NCI-H146 treated with DMSO at 0.1 percent for 48 hours (cell line): ENCODE results near the gene PCBP4.

Experiments used
- DNase-seq: peaks from one replicate; lab custom pipeline; 2025; ENCODE audit not compliant: unreplicated experiment; lab: John Stamatoyannopoulos, UW

PCBP4 gene

DNA sequence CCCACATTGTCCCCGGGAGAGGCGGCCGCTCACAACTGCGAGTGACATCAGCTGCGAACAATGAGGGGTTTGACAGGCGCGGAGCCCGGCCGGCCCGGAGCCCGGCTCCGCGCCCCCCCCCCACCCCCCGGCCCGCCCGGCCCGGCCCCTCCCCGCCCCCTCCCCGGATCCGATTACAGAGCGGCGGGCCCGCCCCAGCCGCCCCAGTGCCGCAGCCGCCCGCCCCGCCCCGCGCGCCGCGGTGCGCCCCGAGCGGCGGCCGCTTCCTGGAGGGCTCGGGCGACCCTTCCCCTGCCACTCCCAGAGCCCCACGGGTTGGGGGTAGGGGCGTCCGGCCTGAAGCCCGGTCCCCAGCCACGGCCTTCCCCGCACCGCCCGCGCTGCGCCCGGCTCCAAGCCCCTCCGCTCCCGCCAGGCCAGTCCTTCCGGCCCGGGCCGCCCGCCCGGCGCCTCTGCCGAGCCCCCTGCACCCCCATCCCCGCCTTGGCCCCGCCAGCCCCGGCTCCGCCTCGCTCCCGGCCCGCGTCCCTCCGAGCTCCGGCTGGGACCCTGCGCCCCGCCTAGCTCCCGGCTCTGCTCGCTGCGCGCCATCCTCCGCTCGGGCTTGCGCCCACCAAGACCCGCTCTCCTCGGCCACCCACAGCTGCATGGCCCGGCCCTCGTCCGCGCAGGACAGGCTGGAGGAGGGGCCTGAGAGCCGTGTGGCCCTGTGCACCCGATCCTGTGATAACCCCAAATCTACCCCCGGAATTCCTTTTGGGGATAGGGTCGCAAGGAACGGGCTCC, at the start of gene PCBP4:
Gene PCBP4, minus strand, starts transcription at position 71 of the 786 bp plus-strand sequence. CDS start 6,214 bp downstream, outside the sequence.
- no peak for DNase-seq

DNA sequence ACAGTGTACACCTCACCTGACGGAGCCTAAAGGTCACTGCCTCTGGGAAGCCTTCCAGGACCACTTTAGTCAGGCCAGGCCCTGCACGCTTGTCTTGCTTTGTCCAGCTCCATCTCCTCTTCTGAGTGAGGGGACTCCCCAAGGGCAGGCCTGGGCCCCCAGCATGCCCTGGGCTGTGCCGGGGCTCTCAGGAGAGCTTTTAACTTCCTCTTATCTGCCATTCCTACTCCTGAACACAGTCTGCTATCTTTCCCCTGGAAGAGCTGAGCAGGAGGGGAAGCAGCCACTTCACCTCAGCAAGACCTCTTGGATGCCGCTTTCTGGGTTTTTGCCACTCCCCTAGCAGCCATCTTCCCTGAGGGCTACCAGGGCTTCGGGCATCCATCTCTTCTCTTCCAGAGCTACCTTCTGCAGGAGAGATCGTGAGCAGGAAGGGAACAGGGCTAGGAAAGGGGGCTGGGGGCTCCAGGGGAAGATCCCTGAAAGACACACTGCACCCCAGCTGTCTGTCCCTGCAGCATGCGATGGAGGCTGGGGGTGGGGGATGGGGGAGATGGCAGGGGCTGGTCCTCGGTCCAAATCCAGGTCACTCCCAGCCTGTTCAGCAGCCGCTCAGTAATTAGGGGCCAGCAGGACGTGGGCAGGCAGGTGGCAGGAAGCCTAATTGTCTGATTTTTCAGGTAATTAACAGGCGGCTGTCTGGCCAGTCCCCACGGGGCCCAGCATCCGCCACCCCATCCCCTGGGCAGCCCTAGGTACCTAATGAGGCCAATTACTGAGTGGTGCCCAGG, 48.4 kb upstream of the PCBP4 start:
- DNase-seq: peak; percentile 66

DNA sequence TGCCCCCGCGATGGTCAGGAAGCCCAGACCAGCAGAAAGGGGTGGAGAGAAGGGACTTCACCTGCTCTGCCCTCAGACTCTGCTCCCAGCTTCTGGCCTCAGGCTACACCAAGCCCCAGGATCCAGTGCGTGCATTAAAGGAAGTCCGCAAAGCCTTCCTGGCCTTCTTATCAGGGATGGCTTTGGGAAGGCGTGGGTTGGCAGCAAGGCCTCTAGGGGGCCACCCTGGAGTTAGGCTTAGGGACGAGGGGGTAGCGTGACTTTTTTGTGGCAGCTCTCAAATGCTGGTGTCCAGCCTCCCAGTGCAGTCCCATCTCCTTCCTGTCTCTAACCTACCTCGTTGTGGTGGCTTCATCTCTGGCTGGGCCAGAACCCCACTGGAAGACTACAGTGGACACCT, 47.4 kb upstream of the PCBP4 start:
- DNase-seq: peak; percentile 6

DNA sequence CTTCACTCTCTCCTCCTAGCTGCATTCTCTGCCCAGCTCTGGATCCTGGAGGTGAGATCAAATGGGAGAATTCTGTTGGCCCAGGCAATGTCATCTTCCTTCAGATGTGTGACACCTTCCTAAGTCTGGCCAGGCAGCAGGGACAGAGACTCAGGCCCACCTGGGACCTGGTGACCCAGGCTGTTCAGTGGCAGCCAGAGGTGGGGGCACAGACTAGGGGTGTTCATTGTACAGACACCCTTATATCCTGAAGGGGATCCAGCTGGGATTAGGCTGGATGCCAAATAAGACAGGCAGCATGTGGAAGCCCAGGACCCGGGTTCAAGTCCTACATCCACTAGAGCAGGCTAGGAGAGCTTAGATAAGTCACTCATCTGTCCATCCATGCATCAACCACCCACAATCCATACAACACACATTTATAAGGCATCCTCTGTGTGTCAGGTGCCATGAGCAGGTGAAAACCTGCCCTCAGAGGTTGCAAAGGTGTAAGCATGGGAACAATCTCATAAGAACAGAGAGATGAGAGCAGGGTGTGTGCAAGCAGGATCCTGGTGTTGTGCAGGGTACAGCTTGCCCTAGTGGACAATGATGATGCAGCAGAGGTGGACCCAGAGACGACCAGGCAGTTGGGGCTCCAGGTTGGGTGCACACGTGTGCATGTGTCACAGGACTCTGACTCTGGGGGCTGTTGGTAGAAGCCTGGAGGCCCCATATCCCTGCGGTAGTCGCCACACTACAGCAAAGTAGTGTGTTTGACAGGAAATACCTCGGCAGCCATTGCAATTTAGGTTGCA, 46.7 kb upstream of the PCBP4 start:
- DNase-seq: no peak

DNA sequence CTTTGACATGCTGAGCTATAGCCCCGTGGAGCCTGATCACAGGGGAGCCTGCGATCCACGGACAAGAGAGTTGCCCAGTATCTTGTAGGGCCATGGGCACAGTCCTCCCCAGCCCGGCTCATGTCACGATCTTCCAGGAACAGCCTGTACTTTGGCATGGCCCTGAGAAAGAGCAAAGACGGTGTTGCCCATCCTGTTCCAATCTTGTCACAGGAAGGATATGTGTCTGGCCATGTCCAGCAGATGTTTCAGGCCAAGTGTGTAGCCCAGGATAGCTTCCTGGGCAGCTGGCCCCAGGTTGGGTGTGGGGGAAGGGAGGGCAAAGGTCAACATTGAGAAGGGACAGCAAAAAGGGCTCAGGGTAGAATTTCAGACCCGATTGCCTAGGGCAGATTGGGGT, 45.4 kb upstream of the PCBP4 start:
- no peak for DNase-seq

DNA sequence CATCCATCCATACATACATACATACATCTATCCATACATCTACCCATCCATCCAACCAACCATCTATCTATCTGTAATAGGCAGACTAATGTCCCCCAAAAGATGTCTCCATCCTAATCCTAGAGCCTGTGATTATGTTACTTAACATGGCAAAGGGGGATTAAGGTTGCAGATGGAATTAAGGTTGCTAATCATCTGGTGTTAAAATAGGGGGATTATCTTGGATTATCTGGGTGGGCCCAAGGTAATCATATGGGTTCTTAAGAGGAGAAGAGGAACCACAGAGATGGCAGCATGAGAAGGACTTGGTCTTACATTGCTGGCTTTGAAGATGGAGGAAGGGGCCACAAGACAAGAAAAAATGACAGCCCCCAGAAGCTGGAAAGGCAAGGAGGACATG, 43.2 kb upstream of the PCBP4 start:
- DNase-seq: no peak

DNA sequence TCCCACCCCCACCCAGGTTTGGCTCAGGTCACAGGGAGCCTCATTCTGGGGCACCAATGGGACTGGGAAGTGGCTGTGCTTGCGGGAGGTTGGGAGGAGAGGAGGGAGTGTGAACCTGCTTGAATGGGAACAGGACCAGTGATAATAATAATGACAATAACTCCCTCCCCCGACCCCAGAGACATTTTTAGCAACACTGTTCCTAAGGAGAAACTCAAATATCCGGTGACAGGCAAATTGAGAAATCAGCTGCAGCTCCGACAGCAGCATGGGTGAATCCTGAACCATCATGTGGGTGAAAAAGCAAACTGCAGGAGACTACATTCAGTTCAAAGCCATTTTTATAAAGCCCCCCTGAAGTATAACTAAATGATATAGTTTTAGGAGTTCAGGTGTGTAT, 40.0 kb upstream of the PCBP4 start:
- DNase-seq: no peak

DNA sequence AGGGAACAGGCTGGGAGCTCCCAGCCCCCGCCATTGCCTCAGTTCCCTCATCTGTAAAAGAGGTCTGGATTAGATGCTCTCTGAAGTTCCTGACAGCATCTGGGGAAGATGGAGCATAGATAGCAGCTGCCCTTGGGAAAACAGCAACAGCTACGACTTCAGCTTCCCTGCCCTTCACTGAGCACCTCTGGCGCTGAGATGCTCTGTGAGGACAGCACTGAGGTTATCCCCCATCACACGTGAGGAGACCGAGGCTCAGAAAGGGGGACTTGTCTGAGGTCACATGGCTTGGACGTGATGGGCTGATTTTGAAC, 39.5 kb upstream of the PCBP4 start:
- no peak for DNase-seq

DNA sequence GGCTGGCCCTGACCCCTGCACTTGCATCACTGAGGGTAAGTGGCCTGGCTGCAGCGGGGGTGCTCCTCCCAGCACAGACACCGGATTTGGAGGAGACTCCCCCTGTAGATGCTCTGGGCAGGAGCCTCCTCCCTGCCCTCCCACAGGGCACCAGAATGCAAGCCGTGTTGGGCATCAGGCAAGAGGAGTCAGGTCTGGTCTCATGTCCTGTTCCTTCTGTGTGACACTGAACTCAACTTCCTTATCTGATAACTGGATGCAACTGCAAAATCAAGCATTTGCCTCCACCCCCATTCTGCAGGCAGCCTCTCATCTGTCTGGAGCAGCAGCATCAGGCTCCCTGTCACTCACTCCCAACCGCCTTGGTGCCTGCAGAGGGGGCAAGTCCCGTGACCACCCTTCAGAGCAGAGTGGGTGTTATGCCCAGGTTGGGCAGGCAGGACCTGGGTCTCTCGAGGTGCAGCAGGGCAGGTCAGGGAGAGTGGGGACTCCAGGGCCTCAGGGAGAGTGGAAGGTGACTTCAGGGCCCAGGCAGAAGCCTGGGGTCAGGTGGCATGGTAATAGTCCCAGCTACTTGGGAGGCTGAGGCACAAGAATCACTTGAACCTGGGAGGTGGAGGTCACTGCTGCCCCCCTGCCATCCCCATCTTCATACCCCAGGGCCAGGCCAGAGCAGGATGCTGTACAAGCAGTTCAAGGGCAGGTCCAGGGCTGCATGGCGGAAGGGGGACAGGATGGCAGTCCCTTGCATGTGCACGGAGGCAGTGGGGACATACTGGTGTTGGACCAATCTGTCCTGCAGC, 39.0 kb upstream of the PCBP4 start:
- no peak for DNase-seq

DNA sequence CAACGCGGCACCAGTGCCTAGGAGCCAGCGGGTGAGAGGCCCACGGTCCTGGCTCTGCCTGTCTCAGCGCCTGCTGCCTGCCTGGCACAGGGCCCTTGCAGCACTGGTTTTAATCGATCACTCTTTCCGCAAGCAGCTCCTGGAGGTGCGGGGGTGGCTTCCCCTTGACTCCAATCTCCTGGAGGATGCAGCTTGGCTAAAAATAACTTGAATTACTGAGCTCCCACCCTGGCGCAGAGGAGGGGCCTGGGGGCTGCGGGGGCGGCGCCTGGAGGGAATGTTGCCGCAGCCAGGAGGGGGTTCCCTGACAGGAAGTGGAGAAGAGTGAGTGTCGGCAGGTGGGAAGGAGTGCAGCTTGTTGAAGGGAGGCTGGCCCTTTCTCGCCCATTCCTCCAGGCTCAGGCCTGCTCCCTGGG, 38.3 kb upstream of the PCBP4 start:
- DNase-seq: peak; percentile 41

DNA sequence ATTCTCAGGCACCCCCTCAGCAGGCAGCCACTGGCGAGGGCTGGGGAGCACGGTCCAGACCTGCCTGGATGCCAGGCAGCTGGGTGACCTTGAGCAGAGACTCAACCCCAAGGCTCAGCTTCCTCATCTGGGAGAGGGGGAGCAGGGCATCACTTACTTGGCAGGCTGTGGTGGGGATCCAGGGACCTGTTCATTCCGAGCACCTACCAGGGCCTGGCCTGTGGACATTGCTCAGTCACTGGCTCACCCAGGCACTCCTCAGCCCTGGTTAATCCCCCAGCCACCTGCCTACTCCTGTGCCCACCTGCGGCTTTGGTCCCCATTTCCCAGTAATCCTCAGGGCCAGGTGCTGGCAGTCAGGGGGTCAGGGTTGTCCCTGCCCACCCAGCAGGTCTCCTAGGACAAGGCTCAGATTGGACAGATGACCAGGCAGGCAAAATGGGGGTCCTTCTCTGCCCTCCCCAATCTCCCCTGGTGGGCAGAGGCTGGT, 37.7 kb upstream of the PCBP4 start:
- no peak for DNase-seq

DNA sequence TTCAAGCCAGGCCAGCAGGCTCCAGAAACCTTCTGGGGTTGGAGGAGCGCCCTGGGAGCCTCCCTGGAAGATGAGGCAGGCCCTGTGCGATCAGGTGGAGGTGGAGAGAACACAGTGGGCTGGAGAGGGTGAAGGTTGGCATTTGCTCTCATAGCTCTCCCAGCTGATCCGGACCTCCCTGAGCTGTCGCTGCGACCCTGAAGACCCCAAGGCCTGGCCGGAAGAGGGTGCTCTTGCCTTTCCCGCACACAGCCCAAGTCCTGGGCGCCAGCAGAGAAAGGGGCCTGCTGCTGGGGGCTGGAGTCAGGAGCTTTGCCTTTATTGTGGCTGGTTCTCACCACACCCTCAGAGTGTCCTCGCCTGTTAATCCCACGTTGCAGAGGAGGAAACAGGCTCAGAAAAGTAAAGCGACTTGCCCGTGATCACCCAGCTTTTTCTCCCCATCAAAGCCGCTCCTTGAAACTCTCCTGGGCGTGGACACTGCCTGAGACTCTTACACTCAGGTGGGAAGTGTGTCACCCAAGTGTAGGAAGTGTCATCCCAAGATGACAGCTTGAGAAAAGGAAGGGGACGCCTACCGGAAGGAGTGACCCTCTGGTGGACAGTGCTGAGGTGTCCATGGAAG, 37.0 kb upstream of the PCBP4 start:
- DNase-seq: no peak

DNA sequence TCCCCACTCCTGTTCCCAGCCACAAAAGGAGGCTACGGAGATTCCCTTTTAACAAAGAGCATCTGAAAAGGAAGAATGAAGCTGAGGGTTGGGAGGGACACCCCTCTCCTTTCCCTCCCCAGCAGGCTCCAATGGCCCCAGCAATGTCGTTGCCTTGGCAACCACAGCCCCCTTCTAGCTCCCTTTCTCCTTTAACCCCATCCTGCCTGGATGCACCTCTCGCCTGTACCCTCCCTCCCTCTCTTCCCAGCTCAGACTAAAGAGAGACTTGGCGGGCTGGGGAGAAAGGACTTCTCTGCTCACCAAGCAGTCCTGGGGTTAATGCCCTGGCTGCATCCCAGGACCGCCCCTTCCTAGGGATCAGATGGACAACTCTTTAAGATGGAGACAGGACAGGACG, 35.5 kb upstream of the PCBP4 start:
- DNase-seq: no peak

DNA sequence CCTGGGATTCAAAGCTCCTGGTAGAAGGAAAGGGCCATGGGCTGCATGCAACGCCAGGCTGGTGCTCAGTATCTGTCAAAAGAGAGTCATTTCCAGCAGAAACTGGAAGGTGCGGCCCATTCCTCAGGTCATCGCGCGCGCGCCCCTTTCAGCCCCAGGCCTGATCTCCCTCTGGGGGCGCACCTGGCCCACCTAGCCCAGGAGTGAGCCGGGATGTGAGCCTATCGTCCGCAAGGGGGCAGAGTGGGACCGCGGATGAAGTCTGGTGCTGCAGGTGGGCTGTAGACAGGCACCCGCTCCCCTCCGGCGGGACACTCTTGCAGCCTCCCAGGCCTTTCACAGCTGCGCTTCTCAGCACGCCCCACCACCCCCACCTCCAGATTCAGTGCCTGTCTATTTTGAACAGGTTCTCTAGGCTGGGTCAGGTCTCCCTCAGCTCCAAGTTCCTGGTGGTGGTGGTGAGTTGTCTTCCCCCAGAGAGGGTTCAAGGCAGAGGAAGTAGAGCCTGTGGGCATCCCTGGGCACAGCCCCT, 34.3 kb upstream of the PCBP4 start:
- peak; percentile 30 for DNase-seq

DNA sequence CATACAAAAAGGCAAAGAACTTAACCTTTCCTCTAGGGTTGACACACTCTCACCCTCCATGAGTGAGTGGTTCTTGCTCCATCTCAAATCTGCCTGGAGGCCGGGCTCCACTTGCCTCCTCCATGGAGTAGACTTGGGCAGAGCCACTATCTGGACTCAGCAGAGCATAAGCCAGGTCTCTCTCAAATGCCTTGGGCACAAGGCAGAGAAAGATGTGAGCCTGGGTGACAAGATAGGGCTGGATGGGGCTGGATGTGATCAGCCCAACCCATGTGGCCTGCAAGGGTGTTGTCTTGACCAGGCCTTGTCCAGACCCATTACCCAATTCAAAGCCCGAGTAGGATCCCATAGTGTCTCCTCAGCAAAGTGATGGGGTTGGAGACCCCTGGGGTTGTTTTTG, 32.6 kb upstream of the PCBP4 start:
- DNase-seq: no peak

DNA sequence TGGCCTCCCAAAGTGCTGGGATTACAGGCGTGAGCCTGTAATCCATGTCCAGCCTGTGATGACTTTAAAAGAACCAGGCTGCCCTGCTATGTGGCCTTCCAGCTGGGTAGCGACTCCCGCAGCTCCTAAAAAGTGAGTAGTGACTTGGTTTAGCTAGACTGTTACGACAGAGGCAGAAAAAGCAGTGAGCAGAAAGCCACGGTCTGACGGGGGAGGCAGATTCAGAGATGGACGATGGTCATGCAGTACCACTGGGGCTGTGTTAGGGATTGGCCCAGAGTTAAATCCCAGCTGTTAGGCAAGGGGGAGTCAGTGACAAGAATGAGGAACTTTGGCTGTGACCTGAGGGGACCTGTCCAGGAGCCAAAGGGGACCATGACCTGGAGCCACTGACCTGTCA, 31.5 kb upstream of the PCBP4 start:
- no peak for DNase-seq

DNA sequence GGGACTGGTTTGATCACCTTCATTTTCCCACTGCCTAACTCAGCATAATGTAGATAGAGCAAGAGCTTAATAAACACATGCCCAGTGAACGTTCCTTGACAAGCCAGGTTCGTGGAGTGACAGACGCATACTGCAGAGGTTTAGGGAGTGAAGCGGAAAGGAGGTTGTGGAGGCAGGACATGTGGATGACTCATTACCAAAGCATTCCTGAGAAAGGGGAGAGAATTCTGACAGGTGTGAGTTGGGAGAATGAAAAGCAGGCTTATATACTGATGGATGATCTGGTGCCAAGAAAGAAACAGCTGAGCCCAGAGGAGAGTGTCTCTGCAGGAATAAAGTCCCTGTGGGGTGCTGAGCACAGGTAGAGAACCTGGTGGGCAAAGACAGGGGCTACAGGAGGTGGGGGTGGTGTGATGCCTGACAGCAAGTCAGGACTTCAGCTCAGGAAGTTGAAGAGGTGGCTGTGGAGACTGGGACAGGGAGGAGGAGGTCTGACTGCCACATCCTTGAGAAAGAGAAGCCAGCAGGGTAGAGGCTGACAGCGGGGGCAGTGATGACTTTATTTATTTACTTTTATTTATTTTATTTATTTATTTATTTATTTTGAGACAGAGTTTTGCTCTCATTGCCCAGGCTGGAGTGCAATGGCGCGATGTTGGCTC, 30.8 kb upstream of the PCBP4 start:
- DNase-seq: no peak

DNA sequence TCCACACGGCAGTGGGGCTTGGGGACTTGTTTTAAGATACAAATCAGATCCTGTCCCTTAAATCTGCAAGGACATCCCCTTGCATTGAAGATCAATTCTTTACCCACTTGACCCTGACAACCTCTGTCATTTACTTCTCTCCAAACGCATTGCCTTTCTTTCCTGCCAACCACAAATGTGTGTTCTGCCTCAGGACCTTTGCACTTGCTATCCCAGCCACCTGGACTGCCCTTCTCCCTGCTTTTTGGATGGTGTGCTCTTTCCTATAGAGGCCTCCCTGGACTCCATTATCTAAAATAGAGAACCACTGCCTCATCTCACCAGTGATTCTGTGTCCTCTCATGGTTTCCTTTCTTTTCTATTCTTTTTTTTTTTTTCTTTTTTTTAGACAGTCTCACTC, 29.9 kb upstream of the PCBP4 start:
- no peak for DNase-seq

DNA sequence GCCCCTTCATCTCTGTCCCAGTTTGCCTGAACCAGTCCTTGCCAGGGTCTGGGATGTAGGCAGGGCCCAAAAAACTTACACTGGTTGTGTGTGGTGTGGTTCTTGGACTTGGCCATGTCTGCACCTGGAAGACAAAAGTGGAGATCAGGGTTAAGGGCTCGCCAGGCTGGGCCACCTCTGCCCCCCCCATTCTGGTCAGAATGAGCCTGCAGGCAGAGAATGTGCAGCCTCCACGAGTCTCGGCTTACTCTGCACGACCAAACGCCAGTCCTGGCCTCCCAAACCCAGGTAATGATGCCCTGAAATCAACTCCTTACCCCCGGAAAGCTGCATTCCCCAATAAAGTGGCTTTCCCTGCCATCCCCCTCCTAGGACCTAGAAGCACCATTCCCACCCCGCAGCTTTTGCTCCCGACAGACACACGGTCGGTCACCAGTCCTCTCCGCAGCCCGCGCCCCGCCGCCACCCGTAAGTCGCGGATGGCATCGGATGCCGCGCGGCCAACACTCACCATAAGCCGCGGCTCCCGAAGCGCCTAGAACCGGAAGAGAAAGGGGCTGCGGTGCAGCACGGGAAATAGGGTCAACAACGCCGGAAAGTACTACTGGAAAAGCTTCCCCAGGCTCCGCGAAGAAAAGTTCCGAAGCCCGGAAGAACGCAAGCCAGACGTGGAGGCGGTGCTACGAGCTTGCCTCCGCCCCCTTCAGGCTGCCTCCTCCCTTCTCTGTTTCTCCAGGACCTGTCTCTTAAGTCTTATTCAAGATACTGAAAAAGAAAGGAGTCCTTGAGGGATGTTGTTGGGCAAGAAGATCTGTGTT, 28.3 kb upstream of the PCBP4 start, which contains the start of gene RPL29:
Gene RPL29, minus strand, starts transcription at position 550 of the 818 bp plus-strand sequence. Its CDS starts 434 bp downstream, at position 116.
- peak; percentile 78 for DNase-seq
